Measurements from ENCODE around the gene USP44. TPM values are rescaled to one million over a fixed set of nuclear protein-coding genes. Genes with fewer than 3 reads are reported as not detected.

Gene USP44
- total RNA-seq (2022; extraction: Qiagen RNA extraction), result 0.13 to 0.25 TPM (median 0.14 TPM) in 5 replicates

DNA sequence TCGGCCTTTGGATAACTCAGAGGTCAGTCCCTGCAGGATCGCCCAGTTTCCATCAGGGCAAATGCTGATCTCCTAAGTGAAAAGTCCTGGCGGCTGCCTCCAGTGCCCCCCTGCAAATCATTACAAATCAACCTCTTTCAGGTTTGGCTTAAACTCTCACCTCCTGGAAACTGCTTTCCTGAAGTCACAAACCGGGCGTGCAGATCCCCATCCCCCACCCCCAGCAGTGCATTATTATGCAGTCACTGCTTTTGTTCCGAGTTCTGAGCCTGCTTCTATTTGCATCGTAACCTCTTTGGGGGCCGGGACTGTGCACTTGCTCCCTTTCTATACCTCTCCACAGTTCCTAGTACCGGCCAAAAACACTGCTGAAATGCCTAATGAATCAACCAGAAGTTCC, at the start of gene USP44:
Gene USP44 (minus strand): TSS at position 172 of the 400 bp plus-strand sequence. CDS start 17,220 bp downstream, outside the sequence.

DNA sequence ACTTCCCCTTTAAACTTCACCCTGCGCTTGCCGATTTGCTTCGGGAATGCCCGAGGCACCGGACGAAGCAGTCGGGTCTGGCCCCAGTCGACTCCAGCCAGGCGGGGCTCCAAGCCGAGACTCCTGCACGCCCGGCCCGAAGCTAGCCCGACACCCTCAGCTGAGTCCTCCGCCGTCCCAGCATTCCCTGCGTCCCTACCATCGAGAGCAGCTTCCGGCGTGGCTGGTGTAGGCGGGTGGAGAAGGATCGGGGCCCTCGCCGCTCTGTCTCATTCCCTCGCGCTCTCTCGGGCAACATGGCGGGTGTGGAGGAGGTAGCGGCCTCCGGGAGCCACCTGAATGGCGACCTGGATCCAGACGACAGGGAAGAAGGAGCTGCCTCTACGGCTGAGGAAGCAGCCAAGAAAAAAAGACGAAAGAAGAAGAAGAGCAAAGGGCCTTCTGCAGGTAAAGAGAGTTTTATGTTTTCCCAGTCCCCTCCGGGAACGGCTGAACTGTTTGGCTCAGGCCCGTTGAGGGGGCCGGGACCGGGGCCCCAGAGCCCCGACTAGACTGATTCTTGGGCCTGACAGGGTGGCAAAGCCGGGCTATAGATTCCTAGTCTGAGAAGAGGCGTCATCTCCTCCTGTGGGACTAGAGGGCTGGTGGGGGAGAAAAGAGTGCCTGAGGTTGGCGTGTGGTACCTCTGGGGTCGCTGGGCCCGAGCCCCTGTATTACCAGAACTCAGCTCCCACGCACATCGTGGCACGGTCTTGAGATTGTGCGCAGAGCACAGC, 77.2 kb downstream of the USP44 start, which contains the start of gene METAP2:
Gene METAP2 (plus strand): TSS at position 269 of the 776 bp plus-strand sequence. CDS start 28 bp downstream, at position 297.

Other genes with a start within 250 kb of the USP44 start
- gene METAP2, start 77.3 kb downstream of the USP44 start, total RNA-seq (2022; extraction: Qiagen RNA extraction), result 119 to 186 TPM (median 123 TPM) in 5 replicates
- gene NTN4, start 239.3 kb upstream of the USP44 start, total RNA-seq (2022; extraction: Qiagen RNA extraction), result 36.5 to 45.2 TPM (median 42.3 TPM) in 5 replicates